ENCODE results near the gene TLR1.

Gene TLR1

GRCh38 chr4:38780833-38781484 lies 23.6 kb downstream of the TLR1 start:
- no peaks in the 10 kb centered on the region for H3K4me1 ChIP-seq (ENCODE audit: control insufficient read depth, insufficient read depth, low read length)
- no peaks in the 10 kb centered on the region for H3K36me3 ChIP-seq (ENCODE audit: control insufficient read depth in 2 of 2, insufficient read depth in 1 of 2, low read length in 2 of 2)
- no peak for TF ChIP-seq ZNF157 (tag by site-specific recombination; IDR thresholded peaks at IDR 0.05)
- TF ChIP-seq HOXD13 (CRISPR knock-in tag; IDR thresholded peaks at IDR 0.05; ENCODE audit: borderline replicate concordance), result no peak
- TF ChIP-seq REPIN1 (tag by site-specific recombination; IDR thresholded peaks at IDR 0.05; ENCODE audit: low read depth), result no peak
- TF ChIP-seq ZSCAN18 (tag by site-specific recombination; IDR thresholded peaks at IDR 0.05), result no peak
- TF ChIP-seq, protein P1, sequence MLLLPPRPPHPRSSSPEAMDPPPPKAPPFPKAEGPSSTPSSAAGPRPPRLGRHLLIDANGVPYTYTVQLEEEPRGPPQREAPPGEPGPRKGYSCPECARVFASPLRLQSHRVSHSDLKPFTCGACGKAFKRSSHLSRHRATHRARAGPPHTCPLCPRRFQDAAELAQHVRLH (tag by site-specific recombination; IDR thresholded peaks at IDR 0.05), result no peak
- no peak for TF ChIP-seq ZNF133 (tag by site-specific recombination; IDR thresholded peaks at IDR 0.05)
- TF ChIP-seq, protein P2, sequence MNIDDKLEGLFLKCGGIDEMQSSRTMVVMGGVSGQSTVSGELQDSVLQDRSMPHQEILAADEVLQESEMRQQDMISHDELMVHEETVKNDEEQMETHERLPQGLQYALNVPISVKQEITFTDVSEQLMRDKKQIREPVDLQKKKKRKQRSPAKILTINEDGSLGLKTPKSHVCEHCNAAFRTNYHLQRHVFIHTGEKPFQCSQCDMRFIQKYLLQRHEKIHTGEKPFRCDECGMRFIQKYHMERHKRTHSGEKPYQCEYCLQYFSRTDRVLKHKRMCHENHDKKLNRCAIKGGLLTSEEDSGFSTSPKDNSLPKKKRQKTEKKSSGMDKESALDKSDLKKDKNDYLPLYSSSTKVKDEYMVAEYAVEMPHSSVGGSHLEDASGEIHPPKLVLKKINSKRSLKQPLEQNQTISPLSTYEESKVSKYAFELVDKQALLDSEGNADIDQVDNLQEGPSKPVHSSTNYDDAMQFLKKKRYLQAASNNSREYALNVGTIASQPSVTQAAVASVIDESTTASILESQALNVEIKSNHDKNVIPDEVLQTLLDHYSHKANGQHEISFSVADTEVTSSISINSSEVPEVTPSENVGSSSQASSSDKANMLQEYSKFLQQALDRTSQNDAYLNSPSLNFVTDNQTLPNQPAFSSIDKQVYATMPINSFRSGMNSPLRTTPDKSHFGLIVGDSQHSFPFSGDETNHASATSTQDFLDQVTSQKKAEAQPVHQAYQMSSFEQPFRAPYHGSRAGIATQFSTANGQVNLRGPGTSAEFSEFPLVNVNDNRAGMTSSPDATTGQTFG (tag by site-specific recombination; IDR thresholded peaks at IDR 0.05; ENCODE audit: borderline replicate concordance), result no peak
- no peak for TF ChIP-seq BCL11B (tag by site-specific recombination; IDR thresholded peaks at IDR 0.05; ENCODE audit: low read depth)
- TF ChIP-seq ZNF654 (tag by site-specific recombination; IDR thresholded peaks at IDR 0.05; ENCODE audit: low read depth), result no peak
- no peak for TF ChIP-seq ZNF175 (tag by site-specific recombination; IDR thresholded peaks at IDR 0.05)
- TF ChIP-seq ZNF830 (tag by site-specific recombination; IDR thresholded peaks at IDR 0.05; ENCODE audit: low read depth), result no peak
- TF ChIP-seq HOXC10 (CRISPR knock-in tag; IDR thresholded peaks at IDR 0.05), result no peak
- TF ChIP-seq AEBP2 (tag by site-specific recombination; IDR thresholded peaks at IDR 0.05; ENCODE audit: borderline replicate concordance), result no peak
- H3K27ac ChIP-seq (ENCODE audit: extremely low read depth, low read depth, low read length), result no peak overlapping the region
- POLR2A ChIA-PET, result no interaction called here
- CTCF ChIA-PET, result interaction anchor here (0.6 to 2.5 kb wide), 7 partner anchors 8 to 80 kb away, joined by 3 to 24 read pairs (median 4); no protein-coding TSS in a partner anchor
- no peaks in the 10 kb centered on the region for H3K9me3 ChIP-seq (ENCODE audit: control insufficient read depth, insufficient read depth, low read depth, low read length)
- no peak overlapping the region for H3K4me3 ChIP-seq (ENCODE audit: low read depth, low read length)

DNA sequence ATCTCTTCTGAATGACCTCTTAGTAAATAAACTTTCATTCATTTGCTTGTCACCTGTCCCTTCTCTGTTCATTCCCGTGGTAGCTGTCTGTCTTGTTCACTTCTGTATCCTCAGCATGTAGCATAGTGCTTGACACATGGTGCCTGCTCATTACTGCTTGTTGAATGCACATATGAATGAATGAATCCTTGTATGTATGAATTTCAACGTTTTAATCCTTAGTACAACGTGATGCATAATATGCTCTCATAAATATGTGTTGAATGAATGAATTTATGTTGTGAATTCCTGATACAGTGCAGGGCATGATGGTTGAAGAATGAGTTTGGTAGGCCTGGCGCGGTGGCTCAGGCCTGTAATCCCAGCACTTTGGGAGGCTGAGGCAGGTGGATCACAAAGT lies 24.8 kb downstream of the TLR1 start:
- Histone ChIP-seq H3K36me3 (ENCODE audit: control insufficient read depth in 2 of 2, insufficient read depth in 1 of 2, low read length in 2 of 2) (no peaks in the 10 kb centered on the region), H3K27ac (ENCODE audit: extremely low read depth, low read depth, low read length) (no peak overlapping the region), H3K4me1 (ENCODE audit: control insufficient read depth, insufficient read depth, low read length) (no peaks in the 10 kb centered on the region), H3K9me3 (ENCODE audit: control insufficient read depth, insufficient read depth, low read depth, low read length) (no peaks in the 10 kb centered on the region), H3K4me3 (ENCODE audit: low read depth, low read length) (no peak overlapping the region)
- TF ChIP-seq ZNF677 (tag by site-specific recombination; IDR thresholded peaks at IDR 0.05) (no peak), ZNF529 (tag by site-specific recombination; IDR thresholded peaks at IDR 0.05; ENCODE audit: insufficient replicate concordance) (no peak), ZNF350 (tag by site-specific recombination; IDR thresholded peaks at IDR 0.05) (no peak), ZNF223 (tag by site-specific recombination; IDR thresholded peaks at IDR 0.05) (no peak), ZNF138 (tag by site-specific recombination; IDR thresholded peaks at IDR 0.05; ENCODE audit: borderline replicate concordance) (no peak)
- TF ChIP-seq, protein P3, sequence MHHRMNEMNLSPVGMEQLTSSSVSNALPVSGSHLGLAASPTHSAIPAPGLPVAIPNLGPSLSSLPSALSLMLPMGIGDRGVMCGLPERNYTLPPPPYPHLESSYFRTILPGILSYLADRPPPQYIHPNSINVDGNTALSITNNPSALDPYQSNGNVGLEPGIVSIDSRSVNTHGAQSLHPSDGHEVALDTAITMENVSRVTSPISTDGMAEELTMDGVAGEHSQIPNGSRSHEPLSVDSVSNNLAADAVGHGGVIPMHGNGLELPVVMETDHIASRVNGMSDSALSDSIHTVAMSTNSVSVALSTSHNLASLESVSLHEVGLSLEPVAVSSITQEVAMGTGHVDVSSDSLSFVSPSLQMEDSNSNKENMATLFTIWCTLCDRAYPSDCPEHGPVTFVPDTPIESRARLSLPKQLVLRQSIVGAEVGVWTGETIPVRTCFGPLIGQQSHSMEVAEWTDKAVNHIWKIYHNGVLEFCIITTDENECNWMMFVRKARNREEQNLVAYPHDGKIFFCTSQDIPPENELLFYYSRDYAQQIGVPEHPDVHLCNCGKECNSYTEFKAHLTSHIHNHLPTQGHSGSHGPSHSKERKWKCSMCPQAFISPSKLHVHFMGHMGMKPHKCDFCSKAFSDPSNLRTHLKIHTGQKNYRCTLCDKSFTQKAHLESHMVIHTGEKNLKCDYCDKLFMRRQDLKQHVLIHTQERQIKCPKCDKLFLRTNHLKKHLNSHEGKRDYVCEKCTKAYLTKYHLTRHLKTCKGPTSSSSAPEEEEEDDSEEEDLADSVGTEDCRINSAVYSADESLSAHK (tag by site-specific recombination; IDR thresholded peaks at IDR 0.05), result no peak
- TF ChIP-seq, protein P4, sequence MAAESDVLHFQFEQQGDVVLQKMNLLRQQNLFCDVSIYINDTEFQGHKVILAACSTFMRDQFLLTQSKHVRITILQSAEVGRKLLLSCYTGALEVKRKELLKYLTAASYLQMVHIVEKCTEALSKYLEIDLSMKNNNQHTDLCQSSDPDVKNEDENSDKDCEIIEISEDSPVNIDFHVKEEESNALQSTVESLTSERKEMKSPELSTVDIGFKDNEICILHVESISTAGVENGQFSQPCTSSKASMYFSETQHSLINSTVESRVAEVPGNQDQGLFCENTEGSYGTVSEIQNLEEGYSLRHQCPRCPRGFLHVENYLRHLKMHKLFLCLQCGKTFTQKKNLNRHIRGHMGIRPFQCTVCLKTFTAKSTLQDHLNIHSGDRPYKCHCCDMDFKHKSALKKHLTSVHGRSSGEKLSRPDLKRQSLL (tag by site-specific recombination; IDR thresholded peaks at IDR 0.05), result no peak
- ChIA-PET POLR2A (no interaction called here), CTCF (interaction anchor here (0.6 to 1.5 kb wide), 6 partner anchors 10 to 460 kb away, joined by 3 to 4 read pairs (median 3); partner anchors contain the start of gene TLR1)

Data from HEK293 (cell line).